HepG2 (cell line): ENCODE data around the gene GCNT2. TPM values are rescaled to one million over a fixed set of nuclear protein-coding genes. Genes with fewer than 3 reads are reported as not detected.

ENCODE experiments used
- CERS6 ChIP-seq: sonication (generic); formaldehyde crosslinking; IDR thresholded peaks from 2 replicates; pipeline ENCODE4 v1.5.0; 2020; ENCODE audit warnings: missing genetic modification reagents
- EZH2 ChIP-seq: conservative IDR thresholded peaks from 2 replicates; pipeline ENCODE4 v1.6.1; 2012; ENCODE audit warnings: mild to moderate bottlenecking, low read depth, low read length, moderate library complexity
- HNRNPLL ChIP-seq: fragments of 200-400 bp; formaldehyde crosslinking; IDR thresholded peaks from 2 replicates; pipeline ENCODE4 v1.6.1; 2017; ENCODE audit warnings: mild to moderate bottlenecking, low read depth, low read length; ENCODE audit not compliant: poor library complexity, severe bottlenecking
- KLF6 ChIP-seq: IDR thresholded peaks from 2 replicates; pipeline ENCODE4 v1.8.0; 2016; ENCODE audit warnings: missing biosample characterization, missing genetic modification reagents
- NAIF1 ChIP-seq: sonication (generic); formaldehyde crosslinking; IDR thresholded peaks from 2 replicates; pipeline ENCODE4 v1.5.0; 2020; ENCODE audit warnings: mild to moderate bottlenecking, missing genetic modification reagents, borderline replicate concordance
- NBN ChIP-seq: fragments of 450-650 bp; conservative IDR thresholded peaks from 2 replicates; pipeline ENCODE4 v1.6.1; 2017
- NFKBIZ ChIP-seq: IDR thresholded peaks from 2 replicates; pipeline ENCODE4 v1.6.1; 2018; ENCODE audit warnings: missing genetic modification reagents, missing compliant biosample characterization
- PBX3 ChIP-seq: sonication (generic); formaldehyde crosslinking; IDR thresholded peaks from 2 replicates; pipeline ENCODE4 v1.8.1; 2023; ENCODE audit warnings: missing genetic modification reagents, inconsistent platforms, borderline replicate concordance
- PRDM10 ChIP-seq: sonication (generic); formaldehyde crosslinking; IDR thresholded peaks from 2 replicates; pipeline ENCODE4 v1.4.0; 2020; ENCODE audit warnings: low read depth, missing genetic modification reagents
- PRDM15 ChIP-seq: sonication (generic); formaldehyde crosslinking; IDR thresholded peaks from 2 replicates; pipeline ENCODE4 v1.4.0; 2020; ENCODE audit warnings: missing genetic modification reagents
- SOX13 ChIP-seq, 3 experiments: fragments of 450-650 bp in 1 of 3; sonication (generic) in 1 of 3; formaldehyde crosslinking in 1 of 3; IDR thresholded peaks in 2 of 3; conservative IDR thresholded peaks in 1 of 3; 2 replicates each; pipeline versions ENCODE4 v1.5.0 to v1.6.1; 2016 to 2020; ENCODE audit warnings: antibody characterized with exemption in 1 of 3, mild to moderate bottlenecking in 1 of 3, missing compliant biosample characterization in 1 of 3, missing genetic modification reagents in 1 of 3, moderate library complexity in 1 of 3
- SOX6 ChIP-seq, 2 experiments: fragments of 450-650 bp in 1 of 2; sonication (generic) in 1 of 2; formaldehyde crosslinking in 1 of 2; IDR thresholded peaks; 2 replicates each; pipeline versions ENCODE4 v1.4.0 to v1.6.1; 2017 to 2020; ENCODE audit warnings: antibody characterized with exemption in 1 of 2, mild to moderate bottlenecking in 1 of 2, missing genetic modification reagents in 1 of 2
- ZNF256 ChIP-seq: sonication (generic); formaldehyde crosslinking; conservative IDR thresholded peaks from 2 replicates; pipeline ENCODE4 v1.4.0; 2020; ENCODE audit warnings: missing genetic modification reagents
- ZNF672 ChIP-seq: sonication (generic); formaldehyde crosslinking; IDR thresholded peaks from 2 replicates; pipeline ENCODE4 v1.8.1; 2022; ENCODE audit warnings: missing genetic modification reagents
- ZNF710 ChIP-seq: sonication (generic); formaldehyde crosslinking; IDR thresholded peaks from 2 replicates; pipeline ENCODE4 v1.5.0; 2020; ENCODE audit warnings: mild to moderate bottlenecking, missing genetic modification reagents, borderline replicate concordance
- polyA plus RNA-seq, 8 experiments: library from polyadenylated mRNA; depleted of rRNA in 3 of 8; stranded (reverse) in 7 of 8; unstranded in 1 of 8; fragments of >200 nt; fragmentation: Illumina TruSeq in 4 of 8; extraction: Trizol in 4 of 8; gene quantifications; 2 replicates each; pipeline versions ENCODE4 v1.2.1 to v1.2.3, GENCODE V29; 2011 to 2016; ENCODE audit warnings: low read depth in 4 of 8, missing spikeins in 1 of 8, mixed read lengths in 1 of 8; ENCODE audit not compliant: insufficient read depth in 1 of 8
- total RNA-seq, 5 experiments: library from RNA; depleted of rRNA; stranded (reverse); fragments of >200 nt; fragmentation: Illumina TruSeq; extraction: Trizol; gene quantifications; 2 replicates each; pipeline ENCODE4 v1.2.3, GENCODE V29; 2016; ENCODE audit warnings: low read depth in 1 of 5

The GCNT2 gene
- total and polyA plus RNA-seq, 2 of the 13 experiments (the other 11 are each of a cell fraction or from before 2014, with no cell fraction given), result 11.8 to 31.9 TPM

GRCh38 chr6:10528158-10528981 is 7.2 kb downstream of the GCNT2 start (continued):
- no peak for TF ChIP-seq PRDM15 (CRISPR knock-in tag)
- no peak for TF ChIP-seq SOX6 (IDR thresholded peaks at IDR 0.05)
- peak; percentile 77; the same call in 1 of the 2 replicates for TF ChIP-seq SOX6 (CRISPR knock-in tag; IDR thresholded peaks at IDR 0.05)
- no peak for TF ChIP-seq NBN
- no peak for TF ChIP-seq SOX13 (IDR thresholded peaks at IDR 0.05)
- peak in 1 of 2 experiments; percentile 79; a peak in 2 of 4 replicates for TF ChIP-seq SOX13 (CRISPR knock-in tag; conservative IDR thresholded peaks at IDR 0.05 in 1 of 2, IDR thresholded peaks at IDR 0.05 in 1 of 2)
- no peak for TF ChIP-seq HNRNPLL
- TF ChIP-seq PBX3 (CRISPR knock-in tag), result no peak
- no peak for TF ChIP-seq ZNF672 (CRISPR knock-in tag)
- no peak for TF ChIP-seq KLF6
- 0 out of 2 replicates have a peak, but pooled peaks have one; percentile 15 for TF ChIP-seq NAIF1
- TF ChIP-seq CERS6 (CRISPR knock-in tag), result no peak
- no peak; the same call in 1 of the 2 replicates for TF ChIP-seq PRDM10 (CRISPR knock-in tag)
- TF ChIP-seq NFKBIZ (CRISPR knock-in tag), result 0 out of 2 replicates have a peak, but pooled peaks have one; percentile 32
- peak; percentile 76; the same call in 1 of the 2 replicates for TF ChIP-seq ZNF710 (CRISPR knock-in tag)
- no peak for TF ChIP-seq ZNF256 (CRISPR knock-in tag)
- TF ChIP-seq EZH2, result no peak
